ENCODE measurements around the gene TMEM234. TPM values are rescaled to one million over a fixed set of nuclear protein-coding genes. Genes with fewer than 3 reads are reported as not detected.

The TMEM234 gene
- total and polyA plus RNA-seq, 10 of the 15 experiments (the other 5 are each of a cell fraction or from before 2014, with no cell fraction given) = 2.9 to 10.9 (median 6.4) TPM

GRCh38 chr1:32255072-32256071 is 33.2 kb upstream of the TMEM234 start (continued):
- TF ChIP-seq, protein P1, sequence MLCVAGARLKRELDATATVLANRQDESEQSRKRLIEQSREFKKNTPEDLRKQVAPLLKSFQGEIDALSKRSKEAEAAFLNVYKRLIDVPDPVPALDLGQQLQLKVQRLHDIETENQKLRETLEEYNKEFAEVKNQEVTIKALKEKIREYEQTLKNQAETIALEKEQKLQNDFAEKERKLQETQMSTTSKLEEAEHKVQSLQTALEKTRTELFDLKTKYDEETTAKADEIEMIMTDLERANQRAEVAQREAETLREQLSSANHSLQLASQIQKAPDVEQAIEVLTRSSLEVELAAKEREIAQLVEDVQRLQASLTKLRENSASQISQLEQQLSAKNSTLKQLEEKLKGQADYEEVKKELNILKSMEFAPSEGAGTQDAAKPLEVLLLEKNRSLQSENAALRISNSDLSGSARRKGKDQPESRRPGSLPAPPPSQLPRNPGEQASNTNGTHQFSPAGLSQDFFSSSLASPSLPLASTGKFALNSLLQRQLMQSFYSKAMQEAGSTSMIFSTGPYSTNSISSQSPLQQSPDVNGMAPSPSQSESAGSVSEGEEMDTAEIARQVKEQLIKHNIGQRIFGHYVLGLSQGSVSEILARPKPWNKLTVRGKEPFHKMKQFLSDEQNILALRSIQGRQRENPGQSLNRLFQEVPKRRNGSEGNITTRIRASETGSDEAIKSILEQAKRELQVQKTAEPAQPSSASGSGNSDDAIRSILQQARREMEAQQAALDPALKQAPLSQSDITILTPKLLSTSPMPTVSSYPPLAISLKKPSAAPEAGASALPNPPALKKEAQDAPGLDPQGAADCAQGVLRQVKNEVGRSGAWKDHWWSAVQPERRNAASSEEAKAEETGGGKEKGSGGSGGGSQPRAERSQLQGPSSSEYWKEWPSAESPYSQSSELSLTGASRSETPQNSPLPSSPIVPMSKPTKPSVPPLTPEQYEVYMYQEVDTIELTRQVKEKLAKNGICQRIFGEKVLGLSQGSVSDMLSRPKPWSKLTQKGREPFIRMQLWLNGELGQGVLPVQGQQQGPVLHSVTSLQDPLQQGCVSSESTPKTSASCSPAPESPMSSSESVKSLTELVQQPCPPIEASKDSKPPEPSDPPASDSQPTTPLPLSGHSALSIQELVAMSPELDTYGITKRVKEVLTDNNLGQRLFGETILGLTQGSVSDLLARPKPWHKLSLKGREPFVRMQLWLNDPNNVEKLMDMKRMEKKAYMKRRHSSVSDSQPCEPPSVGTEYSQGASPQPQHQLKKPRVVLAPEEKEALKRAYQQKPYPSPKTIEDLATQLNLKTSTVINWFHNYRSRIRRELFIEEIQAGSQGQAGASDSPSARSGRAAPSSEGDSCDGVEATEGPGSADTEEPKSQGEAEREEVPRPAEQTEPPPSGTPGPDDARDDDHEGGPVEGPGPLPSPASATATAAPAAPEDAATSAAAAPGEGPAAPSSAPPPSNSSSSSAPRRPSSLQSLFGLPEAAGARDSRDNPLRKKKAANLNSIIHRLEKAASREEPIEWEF (IDR thresholded peaks at IDR 0.05; ENCODE audit: insufficient replicate concordance, low read depth, low read length) = peak; percentile 52
- TF ChIP-seq CTCF (IDR thresholded peaks at IDR 0.05 in 2 of 3, conservative IDR thresholded peaks at IDR 0.05 in 1 of 3; ENCODE audit: control insufficient read depth in 2 of 3, extremely low read depth in 1 of 3, insufficient read depth in 1 of 3, low read depth in 3 of 3, low read length in 3 of 3) (no peak), NFXL1 (IDR thresholded peaks at IDR 0.05; ENCODE audit: borderline replicate concordance) (no peak), MAX (IDR thresholded peaks at IDR 0.05; ENCODE audit: low read depth, low read length) (no peak), YY1 (IDR thresholded peaks at IDR 0.05; ENCODE audit: low read depth, low read length) (peak; percentile 77; the same call in 1 of the 2 replicates), SREBF1 (IDR thresholded peaks at IDR 0.05; ENCODE audit: low read length) (no peak), BCL3 (IDR thresholded peaks at IDR 0.05; ENCODE audit: borderline replicate concordance, insufficient read depth, low read depth, low read length, poor library complexity, severe bottlenecking) (no peak), TCF7 (IDR thresholded peaks at IDR 0.05; ENCODE audit: borderline replicate concordance) (no peak), MLLT1 (IDR thresholded peaks at IDR 0.05) (peak; percentile 47), CEBPB (IDR thresholded peaks at IDR 0.05; ENCODE audit: borderline replicate concordance in 1 of 2, low read depth in 2 of 2, low read length in 2 of 2) (no peak)
- TF ChIP-seq, protein P2, sequence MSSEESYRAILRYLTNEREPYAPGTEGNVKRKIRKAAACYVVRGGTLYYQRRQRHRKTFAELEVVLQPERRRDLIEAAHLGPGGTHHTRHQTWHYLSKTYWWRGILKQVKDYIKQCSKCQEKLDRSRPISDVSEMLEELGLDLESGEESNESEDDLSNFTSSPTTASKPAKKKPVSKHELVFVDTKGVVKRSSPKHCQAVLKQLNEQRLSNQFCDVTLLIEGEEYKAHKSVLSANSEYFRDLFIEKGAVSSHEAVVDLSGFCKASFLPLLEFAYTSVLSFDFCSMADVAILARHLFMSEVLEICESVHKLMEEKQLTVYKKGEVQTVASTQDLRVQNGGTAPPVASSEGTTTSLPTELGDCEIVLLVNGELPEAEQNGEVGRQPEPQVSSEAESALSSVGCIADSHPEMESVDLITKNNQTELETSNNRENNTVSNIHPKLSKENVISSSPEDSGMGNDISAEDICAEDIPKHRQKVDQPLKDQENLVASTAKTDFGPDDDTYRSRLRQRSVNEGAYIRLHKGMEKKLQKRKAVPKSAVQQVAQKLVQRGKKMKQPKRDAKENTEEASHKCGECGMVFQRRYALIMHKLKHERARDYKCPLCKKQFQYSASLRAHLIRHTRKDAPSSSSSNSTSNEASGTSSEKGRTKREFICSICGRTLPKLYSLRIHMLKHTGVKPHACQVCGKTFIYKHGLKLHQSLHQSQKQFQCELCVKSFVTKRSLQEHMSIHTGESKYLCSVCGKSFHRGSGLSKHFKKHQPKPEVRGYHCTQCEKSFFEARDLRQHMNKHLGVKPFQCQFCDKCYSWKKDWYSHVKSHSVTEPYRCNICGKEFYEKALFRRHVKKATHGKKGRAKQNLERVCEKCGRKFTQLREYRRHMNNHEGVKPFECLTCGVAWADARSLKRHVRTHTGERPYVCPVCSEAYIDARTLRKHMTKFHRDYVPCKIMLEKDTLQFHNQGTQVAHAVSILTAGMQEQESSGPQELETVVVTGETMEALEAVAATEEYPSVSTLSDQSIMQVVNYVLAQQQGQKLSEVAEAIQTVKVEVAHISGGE (CRISPR knock-in tag; IDR thresholded peaks at IDR 0.05) = no peak

All from GM12878 (cell line).